Muscle layer of colon (tissue), 2 donors: Measurements from ENCODE around the gene ADCY3.
"Not testable (repeated sequence)": the region's sequence is repeated elsewhere in the genome, so short reads cannot be mapped to it uniquely, and the experiment has no call there.

Source experiments
- H3K27ac ChIP-seq: one replicate; pipeline ENCODE4 v1.7.0; 2013; ENCODE audit warnings: low read depth, mild to moderate bottlenecking, low read length, moderate library complexity
- H3K27me3 ChIP-seq, 2 donors: one replicate each; pipeline ENCODE4 v1.7.0; 2013; ENCODE audit warnings: low read length in 2 of 2, mild to moderate bottlenecking in 2 of 2; ENCODE audit not compliant: insufficient read depth in 2 of 2, control insufficient read depth in 1 of 2
- H3K36me3 ChIP-seq: one replicate; pipeline ENCODE4 v1.7.0; 2013; ENCODE audit warnings: mild to moderate bottlenecking, low read length; ENCODE audit not compliant: insufficient read depth
- H3K4me1 ChIP-seq: one replicate; pipeline ENCODE4 v1.7.0; 2013; ENCODE audit warnings: mild to moderate bottlenecking, low read length; ENCODE audit not compliant: insufficient read depth
- H3K4me3 ChIP-seq, 2 donors: one replicate each; pipeline ENCODE4 v1.7.0; 2013; ENCODE audit warnings: low read length in 2 of 2, low read depth in 1 of 2, mild to moderate bottlenecking in 1 of 2, moderate library complexity in 1 of 2
- H3K9ac ChIP-seq: one replicate; pipeline ENCODE4 v1.7.0; 2013; ENCODE audit warnings: low read length
- H3K9me3 ChIP-seq: one replicate; pipeline ENCODE4 v1.7.0; 2013; ENCODE audit warnings: mild to moderate bottlenecking, low read length
- donor health status: abdominal sarcoma.
- donor health status: Adenocarcinoma of cecum.

The ADCY3 gene

GRCh38 chr2:24816404-24816803 lies 103.6 kb downstream of the ADCY3 start:
- peaks cover 11% of the 10 kb centered on the region for H3K36me3 ChIP-seq
- H3K9ac ChIP-seq = no peak overlapping the region

GRCh38 chr2:24815171-24815570 lies 104.9 kb downstream of the ADCY3 start:
- Histone ChIP-seq H3K27me3 (no peaks in the 10 kb centered on the region), H3K9ac (no peak overlapping the region), H3K36me3 (peaks cover 11% of the 10 kb centered on the region), H3K4me1 (no peaks in the 10 kb centered on the region), H3K9me3 (no peaks in the 10 kb centered on the region), H3K27ac (no peak overlapping the region), H3K4me3 (no peak overlapping the region)

More at GRCh38 chr2:24816404-24816803, 103.6 kb downstream of the ADCY3 start:
- H3K27ac ChIP-seq = no peak overlapping the region
- no peaks in the 10 kb centered on the region for H3K27me3 ChIP-seq
- H3K9me3 ChIP-seq = no peaks in the 10 kb centered on the region
- no peak overlapping the region for H3K4me3 ChIP-seq
- H3K4me1 ChIP-seq = no peaks in the 10 kb centered on the region

- peaks cover 8% of the 10 kb centered on the region for H3K36me3 ChIP-seq
- H3K9ac ChIP-seq = no peak overlapping the region
- H3K4me1 ChIP-seq = no peaks in the 10 kb centered on the region
- no peak overlapping the region for H3K27ac ChIP-seq
- no peaks in the 10 kb centered on the region for H3K27me3 ChIP-seq
- no peaks in the 10 kb centered on the region for H3K9me3 ChIP-seq
- H3K4me3 ChIP-seq = no peak overlapping the region
Measured at GRCh38 chr2:24814516-24814915, 105.5 kb downstream of the ADCY3 start.

- Histone ChIP-seq H3K9ac (no peak overlapping the region), H3K4me3 (no peak overlapping the region), H3K27me3 (no peaks in the 10 kb centered on the region), H3K36me3 (peaks cover 6% of the 10 kb centered on the region), H3K9me3 (no peaks in the 10 kb centered on the region), H3K27ac (no peak overlapping the region), H3K4me1 (no peaks in the 10 kb centered on the region)
Measured at GRCh38 chr2:24813691-24814137, 106.3 kb downstream of the ADCY3 start.

GRCh38 chr2:24809316-24810007 lies 110.6 kb downstream of the ADCY3 start:
- H3K4me1 ChIP-seq = no peaks in the 10 kb centered on the region
- H3K27me3 ChIP-seq = no peaks in the 10 kb centered on the region
- no peak overlapping the region for H3K9ac ChIP-seq
- H3K27ac ChIP-seq = no peak overlapping the region
- no peaks in the 10 kb centered on the region for H3K9me3 ChIP-seq
- H3K36me3 ChIP-seq = no peaks in the 10 kb centered on the region
- H3K4me3 ChIP-seq = no peak overlapping the region

- Histone ChIP-seq H3K4me1 (no peaks in the 10 kb centered on the region), H3K27me3 (no peaks in the 10 kb centered on the region), H3K9me3 (no peaks in the 10 kb centered on the region), H3K36me3 (no peaks in the 10 kb centered on the region), H3K4me3 (no peak overlapping the region), H3K27ac (no peak overlapping the region), H3K9ac (no peak overlapping the region)
Measured at GRCh38 chr2:24806661-24807036, 113.4 kb downstream of the ADCY3 start.

GRCh38 chr2:24805811-24806660 lies 114.0 kb downstream of the ADCY3 start:
- not testable (repeated sequence) for H3K9me3 ChIP-seq, H3K4me1 ChIP-seq, H3K27me3 ChIP-seq, H3K4me3 ChIP-seq, H3K36me3 ChIP-seq, H3K27ac ChIP-seq, H3K9ac ChIP-seq

- not testable (repeated sequence) for H3K27ac ChIP-seq, H3K36me3 ChIP-seq, H3K9ac ChIP-seq
Measured at GRCh38 chr2:24800487-24800886, 119.5 kb downstream of the ADCY3 start.

GRCh38 chr2:24797644-24798043 lies 122.4 kb downstream of the ADCY3 start:
- Histone ChIP-seq H3K36me3 (no peaks in the 10 kb centered on the region), H3K27ac (no peak overlapping the region), H3K4me1 (peaks cover 6% of the 10 kb centered on the region), H3K4me3 (no peak overlapping the region), H3K9ac (no peak overlapping the region), H3K27me3 (no peaks in the 10 kb centered on the region), H3K9me3 (no peaks in the 10 kb centered on the region)

More at GRCh38 chr2:24800487-24800886, 119.5 kb downstream of the ADCY3 start:
- H3K4me3 ChIP-seq, H3K4me1 ChIP-seq, H3K27me3 ChIP-seq, H3K9me3 ChIP-seq: not testable (repeated sequence)

- Histone ChIP-seq H3K36me3 (no peaks in the 10 kb centered on the region), H3K4me3 (peak overlapping the region; percentile 61 to 81), H3K27me3 (no peaks in the 10 kb centered on the region), H3K4me1 (peaks cover 6% of the 10 kb centered on the region), H3K9me3 (no peaks in the 10 kb centered on the region), H3K9ac (no peak overlapping the region), H3K27ac (peak overlapping the region; percentile 98)
Measured at GRCh38 chr2:24793761-24794435, 126.1 kb downstream of the ADCY3 start.
